Activated CD4-positive, alpha-beta T cell treated with anti-CD3 and anti-CD28 coated beads for 36 hours (primary cell): ENCODE results near the gene KCNMA1. TPM values are rescaled to one million over a fixed set of nuclear protein-coding genes. Genes with fewer than 3 reads are reported as not detected.
"Not testable (repeated sequence)": the region's sequence is repeated elsewhere in the genome, so short reads cannot be mapped to it uniquely, and the experiment has no call there.

Experiments used
- ATAC-seq: fragments of 200-7000 bp; cut with Tn5 transposase; one replicate; pipeline ENCODE4 v1.10.0; 2021; ENCODE audit warnings: mild to moderate bottlenecking, moderate library complexity
- CTCF ChIA-PET: fragments of 350-600 bp; sonication (Branson Sonifier 250); formaldehyde crosslinking; loops from one replicate; lab custom pipeline; 2021; ENCODE audit warnings: antibody characterized with exemption; lab: Charles Lee
- POLR2A ChIA-PET: fragments of 350-600 bp; sonication (Branson Sonifier 250); formaldehyde crosslinking; loops from one replicate; lab custom pipeline; 2021; ENCODE audit warnings: antibody characterized with exemption, inconsistent platforms; lab: Charles Lee
- DNase-seq: peaks from one replicate; pipeline ENCODE4 v3.0.0-alpha.2; 2020
- H3K27ac Mint-ChIP-seq: one replicate; pipeline ENCODE4 v1.8.0; 2021; ENCODE audit warnings: mixed read lengths
- H3K27me3 Mint-ChIP-seq: one replicate; pipeline ENCODE4 v1.8.0; 2021; ENCODE audit warnings: mixed read lengths
- H3K36me3 Mint-ChIP-seq: one replicate; pipeline ENCODE4 v1.8.0; 2021; ENCODE audit warnings: low read depth, mixed read lengths
- H3K4me1 Mint-ChIP-seq: one replicate; pipeline ENCODE4 v1.8.0; 2021; ENCODE audit warnings: mixed read lengths
- H3K4me3 Mint-ChIP-seq: one replicate; pipeline ENCODE4 v1.8.0; 2021; ENCODE audit warnings: mild to moderate bottlenecking, moderate library complexity, mixed read lengths
- H3K9me3 Mint-ChIP-seq: one replicate; pipeline ENCODE4 v1.8.0; 2021; ENCODE audit warnings: low read depth, mixed read lengths
- intact Hi-C, 2 experiments: fragments of 100-400 bp; cut with DNase I in 1 of 2; cut with micrococcal nuclease in 1 of 2; formaldehyde crosslinking; loops; one replicate each; pipeline versions ENCODE4 v1.14.2 to v1.15.1; 2022 to 2024; cut with DNase I, micrococcal nuclease
- total RNA-seq, 2 experiments: library from RNA; stranded (reverse); gene quantifications; one replicate each; pipeline ENCODE4 v1.2.3, GENCODE V29; 2021

KCNMA1 gene
- total RNA-seq, 2 experiments from 2014 or later: 0.18 TPM; not detected in 1

GRCh38 chr10:77591238-77591880 lies 46.2 kb downstream of the KCNMA1 start:
- H3K4me1 Mint-ChIP-seq: no peaks in the 10 kb centered on the region
- intact Hi-C loops: no loop called here
- H3K9me3 Mint-ChIP-seq: no peaks in the 10 kb centered on the region
- H3K4me3 Mint-ChIP-seq: no peak overlapping the region
- ChIA-PET CTCF (interaction anchor here (0.7 kb wide), 1 partner anchor 1559 kb away, joined by 5 read pairs; no protein-coding TSS in a partner anchor), POLR2A (no interaction called here)
- H3K27ac Mint-ChIP-seq: no peak overlapping the region
- H3K36me3 Mint-ChIP-seq: no peaks in the 10 kb centered on the region
- DNase-seq: no peak
- peaks cover 2% of the 10 kb centered on the region for H3K27me3 Mint-ChIP-seq
- no peak for ATAC-seq

GRCh38 chr10:77590344-77591237 lies 47.0 kb downstream of the KCNMA1 start:
- peaks cover 2% of the 10 kb centered on the region for H3K27me3 Mint-ChIP-seq
- H3K36me3 Mint-ChIP-seq: no peaks in the 10 kb centered on the region
- no peaks in the 10 kb centered on the region for H3K9me3 Mint-ChIP-seq
- no peak for DNase-seq
- intact Hi-C loops: no loop called here
- ATAC-seq: no peak
- H3K4me1 Mint-ChIP-seq: no peaks in the 10 kb centered on the region
- ChIA-PET CTCF (interaction anchor here (0.7 kb wide), 1 partner anchor 1559 kb away, joined by 5 read pairs; no protein-coding TSS in a partner anchor), POLR2A (no interaction called here)
- H3K4me3 Mint-ChIP-seq: no peak overlapping the region
- no peak overlapping the region for H3K27ac Mint-ChIP-seq

GRCh38 chr10:77589703-77590102 lies 47.9 kb downstream of the KCNMA1 start:
- POLR2A ChIA-PET, H3K4me1 Mint-ChIP-seq, ATAC-seq, CTCF ChIA-PET, H3K27ac Mint-ChIP-seq, H3K4me3 Mint-ChIP-seq, H3K9me3 Mint-ChIP-seq, intact Hi-C loops, DNase-seq, H3K27me3 Mint-ChIP-seq, H3K36me3 Mint-ChIP-seq: not testable (repeated sequence)

GRCh38 chr10:77588886-77589285 lies 48.7 kb downstream of the KCNMA1 start:
- no peak for ATAC-seq
- intact Hi-C loops: no loop called here
- H3K36me3 Mint-ChIP-seq: no peaks in the 10 kb centered on the region
- H3K27ac Mint-ChIP-seq: no peak overlapping the region
- no peaks in the 10 kb centered on the region for H3K4me1 Mint-ChIP-seq
- peaks cover 2% of the 10 kb centered on the region for H3K27me3 Mint-ChIP-seq
- POLR2A ChIA-PET: no interaction called here
- DNase-seq: no peak
- CTCF ChIA-PET: no interaction called here
- no peak overlapping the region for H3K4me3 Mint-ChIP-seq
- H3K9me3 Mint-ChIP-seq: no peaks in the 10 kb centered on the region

- Mint-ChIP-seq H3K9me3 (no peaks in the 10 kb centered on the region), H3K4me3 (no peak overlapping the region), H3K4me1 (no peaks in the 10 kb centered on the region), H3K27me3 (no peaks in the 10 kb centered on the region), H3K36me3 (no peaks in the 10 kb centered on the region), H3K27ac (no peak overlapping the region)
- no peak for ATAC-seq
- DNase-seq: no peak
- CTCF ChIA-PET: no interaction called here
- intact Hi-C loops: no loop called here
- POLR2A ChIA-PET: no interaction called here
Measured at GRCh38 chr10:77587416-77587790, 50.2 kb downstream of the KCNMA1 start.

- Mint-ChIP-seq H3K9me3 (no peaks in the 10 kb centered on the region), H3K36me3 (no peaks in the 10 kb centered on the region), H3K4me3 (no peak overlapping the region), H3K27me3 (no peaks in the 10 kb centered on the region), H3K27ac (no peak overlapping the region), H3K4me1 (no peaks in the 10 kb centered on the region)
- ChIA-PET POLR2A (no interaction called here), CTCF (no interaction called here)
- DNase-seq: no peak
- no peak for ATAC-seq
- intact Hi-C loops: no loop called here
Measured at GRCh38 chr10:77586719-77587415, 50.7 kb downstream of the KCNMA1 start.

GRCh38 chr10:77584938-77585337 lies 52.7 kb downstream of the KCNMA1 start:
- no peak overlapping the region for H3K4me3 Mint-ChIP-seq
- ChIA-PET CTCF (no interaction called here), POLR2A (no interaction called here)
- H3K36me3 Mint-ChIP-seq: no peaks in the 10 kb centered on the region
- intact Hi-C loops: no loop called here
- no peak overlapping the region for H3K27ac Mint-ChIP-seq
- H3K27me3 Mint-ChIP-seq: no peaks in the 10 kb centered on the region
- no peaks in the 10 kb centered on the region for H3K9me3 Mint-ChIP-seq
- H3K4me1 Mint-ChIP-seq: no peaks in the 10 kb centered on the region
- no peak for ATAC-seq
- DNase-seq: no peak

- CTCF ChIA-PET: no interaction called here
- intact Hi-C loops: no loop called here
- no peak for DNase-seq
Measured at GRCh38 chr10:77583527-77583926, 54.1 kb downstream of the KCNMA1 start.

GRCh38 chr10:77582710-77583115 lies 54.9 kb downstream of the KCNMA1 start:
- no peaks in the 10 kb centered on the region for H3K9me3 Mint-ChIP-seq
- H3K4me1 Mint-ChIP-seq: no peaks in the 10 kb centered on the region
- DNase-seq (peak; percentile 40), ATAC-seq (peak; percentile 77)
- intact Hi-C loops: no loop called here
- POLR2A ChIA-PET: interaction anchor here (0.6 kb wide), 1 partner anchor 11 kb away, joined by 3 read pairs; no protein-coding TSS in a partner anchor
- H3K36me3 Mint-ChIP-seq: no peaks in the 10 kb centered on the region
- CTCF ChIA-PET: no interaction called here
- H3K27ac Mint-ChIP-seq: no peak overlapping the region
- H3K4me3 Mint-ChIP-seq: no peak overlapping the region
- peaks cover 2% of the 10 kb centered on the region for H3K27me3 Mint-ChIP-seq

More at GRCh38 chr10:77583527-77583926, 54.1 kb downstream of the KCNMA1 start:
- H3K27me3 Mint-ChIP-seq: peaks cover 2% of the 10 kb centered on the region
- H3K27ac Mint-ChIP-seq: no peak overlapping the region
- ATAC-seq: no peak
- no peaks in the 10 kb centered on the region for H3K9me3 Mint-ChIP-seq
- no peak overlapping the region for H3K4me3 Mint-ChIP-seq
- no peaks in the 10 kb centered on the region for H3K4me1 Mint-ChIP-seq
- H3K36me3 Mint-ChIP-seq: no peaks in the 10 kb centered on the region
- POLR2A ChIA-PET: no interaction called here

GRCh38 chr10:77581738-77582137 lies 55.9 kb downstream of the KCNMA1 start:
- ATAC-seq: no peak
- ChIA-PET POLR2A (no interaction called here), CTCF (no interaction called here)
- DNase-seq: no peak
- H3K4me1 Mint-ChIP-seq: no peaks in the 10 kb centered on the region
- H3K4me3 Mint-ChIP-seq: no peak overlapping the region
- no peak overlapping the region for H3K27ac Mint-ChIP-seq
- H3K27me3 Mint-ChIP-seq: peaks cover 2% of the 10 kb centered on the region
- intact Hi-C loops: no loop called here
- H3K9me3 Mint-ChIP-seq: no peaks in the 10 kb centered on the region
- no peaks in the 10 kb centered on the region for H3K36me3 Mint-ChIP-seq

- ChIA-PET CTCF (no interaction called here), POLR2A (no interaction called here)
- Mint-ChIP-seq H3K27ac (no peak overlapping the region), H3K9me3 (no peaks in the 10 kb centered on the region), H3K36me3 (no peaks in the 10 kb centered on the region), H3K27me3 (peaks cover 2% of the 10 kb centered on the region), H3K4me1 (no peaks in the 10 kb centered on the region), H3K4me3 (no peak overlapping the region)
- ATAC-seq (no peak), DNase-seq (no peak)
- intact Hi-C loops: no loop called here
Measured at GRCh38 chr10:77580482-77580881, 57.1 kb downstream of the KCNMA1 start.
